ENCODE measurements around the gene PRUNE2. TPM values are rescaled to one million over a fixed set of nuclear protein-coding genes. Genes with fewer than 3 reads are reported as not detected.

The PRUNE2 gene
- total RNA-seq, 2 experiments from 2014 or later, result 0.38 to 0.44 TPM

DNA sequence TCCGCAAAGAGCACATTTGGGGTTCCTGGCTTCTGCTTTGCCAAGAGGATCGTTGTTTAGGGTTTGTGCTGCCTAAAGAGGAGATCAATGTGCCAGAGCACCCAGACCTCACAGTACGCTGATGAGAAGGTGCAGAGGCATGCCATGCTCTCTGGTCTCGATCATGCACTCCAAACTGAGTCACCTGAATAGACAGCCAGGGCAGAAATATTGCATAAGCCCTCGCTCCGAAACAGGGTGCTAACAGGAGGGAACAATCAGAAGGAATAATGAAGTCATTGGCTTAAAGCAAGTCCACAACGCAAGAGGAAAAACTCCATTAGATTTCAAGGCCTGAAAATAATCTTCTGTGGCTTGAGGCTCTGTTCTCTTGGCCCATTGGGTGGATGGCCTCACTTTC, 322.7 kb downstream of the PRUNE2 start:
- intact Hi-C loops (cut with micrococcal nuclease; ENCODE audit: unreplicated experiment), result no loop called here
- BruUV-seq (replicated peaks), result no TSS peak
- H3K27ac ChIP-seq (ENCODE audit: low read depth, low read length, poor library complexity, severe bottlenecking), result no peak overlapping the region
- no peaks in the 10 kb centered on the region for H3K79me2 ChIP-seq (ENCODE audit: insufficient read depth, low read depth, low read length)
- no peak overlapping the region for H3K4me2 ChIP-seq (ENCODE audit: low read length)
- no peaks in the 10 kb centered on the region for H3K9me2 ChIP-seq (ENCODE audit: insufficient read depth, low read length)
- DNase-seq (ENCODE audit: low spot score), result no peak
- H3K9me3 ChIP-seq (ENCODE audit: low read length), result no peaks in the 10 kb centered on the region
- TF ChIP-seq, protein P1, sequence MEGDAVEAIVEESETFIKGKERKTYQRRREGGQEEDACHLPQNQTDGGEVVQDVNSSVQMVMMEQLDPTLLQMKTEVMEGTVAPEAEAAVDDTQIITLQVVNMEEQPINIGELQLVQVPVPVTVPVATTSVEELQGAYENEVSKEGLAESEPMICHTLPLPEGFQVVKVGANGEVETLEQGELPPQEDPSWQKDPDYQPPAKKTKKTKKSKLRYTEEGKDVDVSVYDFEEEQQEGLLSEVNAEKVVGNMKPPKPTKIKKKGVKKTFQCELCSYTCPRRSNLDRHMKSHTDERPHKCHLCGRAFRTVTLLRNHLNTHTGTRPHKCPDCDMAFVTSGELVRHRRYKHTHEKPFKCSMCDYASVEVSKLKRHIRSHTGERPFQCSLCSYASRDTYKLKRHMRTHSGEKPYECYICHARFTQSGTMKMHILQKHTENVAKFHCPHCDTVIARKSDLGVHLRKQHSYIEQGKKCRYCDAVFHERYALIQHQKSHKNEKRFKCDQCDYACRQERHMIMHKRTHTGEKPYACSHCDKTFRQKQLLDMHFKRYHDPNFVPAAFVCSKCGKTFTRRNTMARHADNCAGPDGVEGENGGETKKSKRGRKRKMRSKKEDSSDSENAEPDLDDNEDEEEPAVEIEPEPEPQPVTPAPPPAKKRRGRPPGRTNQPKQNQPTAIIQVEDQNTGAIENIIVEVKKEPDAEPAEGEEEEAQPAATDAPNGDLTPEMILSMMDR (conservative IDR thresholded peaks at IDR 0.05; ENCODE audit: low read length), result no peak
- no peak for TF ChIP-seq EZH2phosphoT487 (IDR thresholded peaks at IDR 0.05; ENCODE audit: borderline replicate concordance, low read depth, low read length)
- no peaks in the 10 kb centered on the region for H4K20me1 ChIP-seq (ENCODE audit: insufficient read depth, low read length)
- H2AFZ ChIP-seq (ENCODE audit: low read length), result no peak overlapping the region
- peaks cover 35% of the 10 kb centered on the region for H3K4me1 ChIP-seq (ENCODE audit: insufficient read depth, low read length, poor library complexity, severe bottlenecking)
- H3K36me3 ChIP-seq (ENCODE audit: insufficient read depth, low read length), result no peaks in the 10 kb centered on the region
- ChIA-PET CTCF (ENCODE audit: unreplicated experiment) (no interaction called here), POLR2A (interaction anchor here (1.0 kb wide), 1 partner anchor 21 kb away, joined by 3 read pairs; no protein-coding TSS in a partner anchor)
- no peak overlapping the region for H3K4me3 ChIP-seq (ENCODE audit: low read depth, low read length, poor library complexity, severe bottlenecking)

DNA sequence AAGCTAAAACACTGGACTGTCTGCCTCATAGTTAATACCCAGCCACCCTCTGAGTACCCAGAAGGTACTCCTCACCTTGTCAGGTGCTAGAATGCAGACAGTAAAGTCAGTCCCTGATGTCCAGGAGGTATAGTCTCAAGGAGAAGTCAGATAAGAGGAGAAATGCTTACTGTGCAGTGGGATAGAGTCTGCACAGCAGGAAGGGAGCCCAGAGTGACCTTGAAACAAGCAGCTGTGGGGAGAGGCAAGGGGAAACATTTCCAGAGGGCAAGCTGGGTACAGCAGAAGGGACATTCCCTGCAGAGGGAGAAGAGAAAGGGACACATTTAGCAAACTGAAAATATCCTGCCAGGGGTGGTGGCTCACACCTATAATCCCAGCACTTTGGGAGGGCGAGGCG, 324.2 kb downstream of the PRUNE2 start:
- no peak overlapping the region for H2AFZ ChIP-seq (ENCODE audit: low read length)
- ChIA-PET CTCF (ENCODE audit: unreplicated experiment) (no interaction called here), POLR2A (interaction anchor here (2.7 kb wide), 1 partner anchor 17 kb away, joined by 8 read pairs; no protein-coding TSS in a partner anchor)

DNA sequence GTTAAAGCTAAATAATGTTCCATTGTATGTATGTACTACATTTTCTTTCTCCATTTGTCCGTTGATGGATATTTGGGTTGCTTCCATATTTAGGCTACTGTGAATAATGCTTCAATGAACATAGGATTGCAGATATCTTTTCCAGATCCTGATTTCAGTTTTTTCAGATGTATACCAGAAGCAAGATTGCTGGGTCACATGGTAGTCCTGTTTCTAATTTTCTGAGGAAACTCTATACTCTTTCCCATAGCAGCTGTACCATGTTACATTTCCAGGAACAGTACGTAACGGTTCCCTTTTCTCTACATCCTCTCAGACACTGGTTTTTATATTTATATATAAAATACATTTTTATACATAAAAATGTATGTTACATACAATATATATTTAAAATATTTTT, 325.1 kb downstream of the PRUNE2 start:
- peak overlapping the region; percentile 36 for H3K4me3 ChIP-seq (ENCODE audit: low read depth, low read length, poor library complexity, severe bottlenecking)
- H3K79me2 ChIP-seq (ENCODE audit: insufficient read depth, low read depth, low read length), result no peaks in the 10 kb centered on the region
- peak overlapping the region; percentile 77; the same call in 1 of the 2 replicates for H2AFZ ChIP-seq (ENCODE audit: low read length)
- no peaks in the 10 kb centered on the region for H3K36me3 ChIP-seq (ENCODE audit: insufficient read depth, low read length)
- H3K4me1 ChIP-seq (ENCODE audit: insufficient read depth, low read length, poor library complexity, severe bottlenecking), result peaks cover 60% of the 10 kb centered on the region
- intact Hi-C loops (cut with micrococcal nuclease; ENCODE audit: unreplicated experiment), result no loop called here
- H3K4me2 ChIP-seq (ENCODE audit: low read length), result peak overlapping the region; percentile 45
- BruUV-seq (replicated peaks), result no TSS peak
- H3K27ac ChIP-seq (ENCODE audit: low read depth, low read length, poor library complexity, severe bottlenecking), result peak overlapping the region; percentile 62
- ChIA-PET CTCF (ENCODE audit: unreplicated experiment) (interaction anchor here (1.1 to 1.4 kb wide), 3 partner anchors 14 to 115 kb away, joined by 3 to 5 read pairs (median 3); no protein-coding TSS in a partner anchor), POLR2A (interaction anchor here (0.6 to 4.4 kb wide), 14 partner anchors 10 to 186 kb away, joined by 3 to 20 read pairs (median 4); partner anchors contain the start of gene RFK)
- DNase-seq (ENCODE audit: low spot score), result no peak
- H4K20me1 ChIP-seq (ENCODE audit: insufficient read depth, low read length), result no peaks in the 10 kb centered on the region
- H3K9me2 ChIP-seq (ENCODE audit: insufficient read depth, low read length), result no peaks in the 10 kb centered on the region
- H3K9me3 ChIP-seq (ENCODE audit: low read length), result no peaks in the 10 kb centered on the region
- no peak for TF ChIP-seq EZH2phosphoT487 (IDR thresholded peaks at IDR 0.05; ENCODE audit: borderline replicate concordance, low read depth, low read length)
- TF ChIP-seq, protein P1 (conservative IDR thresholded peaks at IDR 0.05; ENCODE audit: low read length), result no peak

More for the DNA sequence above, 324.2 kb downstream of the PRUNE2 start:
- no peak for DNase-seq (ENCODE audit: low spot score)
- H4K20me1 ChIP-seq (ENCODE audit: insufficient read depth, low read length), result no peaks in the 10 kb centered on the region
- TF ChIP-seq, protein P1 (conservative IDR thresholded peaks at IDR 0.05; ENCODE audit: low read length), result no peak
- TF ChIP-seq EZH2phosphoT487 (IDR thresholded peaks at IDR 0.05; ENCODE audit: borderline replicate concordance, low read depth, low read length), result no peak
- no peaks in the 10 kb centered on the region for H3K79me2 ChIP-seq (ENCODE audit: insufficient read depth, low read depth, low read length)
- intact Hi-C loops (cut with micrococcal nuclease; ENCODE audit: unreplicated experiment), result no loop called here
- peak overlapping the region; percentile 39 for H3K4me2 ChIP-seq (ENCODE audit: low read length)
- no peaks in the 10 kb centered on the region for H3K9me2 ChIP-seq (ENCODE audit: insufficient read depth, low read length)
- H3K4me1 ChIP-seq (ENCODE audit: insufficient read depth, low read length, poor library complexity, severe bottlenecking), result peaks cover 51% of the 10 kb centered on the region
- no TSS peak for BruUV-seq (replicated peaks)
- H3K9me3 ChIP-seq (ENCODE audit: low read length), result no peaks in the 10 kb centered on the region
- H3K4me3 ChIP-seq (ENCODE audit: low read depth, low read length, poor library complexity, severe bottlenecking), result no peak overlapping the region
- H3K36me3 ChIP-seq (ENCODE audit: insufficient read depth, low read length), result no peaks in the 10 kb centered on the region
- H3K27ac ChIP-seq (ENCODE audit: low read depth, low read length, poor library complexity, severe bottlenecking), result no peak overlapping the region

All from OCI-LY7 (cell line).